HG03066 (cell line): ENCODE data around the gene MLLT1.

ENCODE experiments used
- ATAC-seq: cut with Tn5 transposase; IDR thresholded peaks from one replicate; pipeline ENCODE4 v1.9.1; 2021; ENCODE audit warnings: low read depth; ENCODE audit not compliant: unreplicated experiment

The MLLT1 gene

DNA sequence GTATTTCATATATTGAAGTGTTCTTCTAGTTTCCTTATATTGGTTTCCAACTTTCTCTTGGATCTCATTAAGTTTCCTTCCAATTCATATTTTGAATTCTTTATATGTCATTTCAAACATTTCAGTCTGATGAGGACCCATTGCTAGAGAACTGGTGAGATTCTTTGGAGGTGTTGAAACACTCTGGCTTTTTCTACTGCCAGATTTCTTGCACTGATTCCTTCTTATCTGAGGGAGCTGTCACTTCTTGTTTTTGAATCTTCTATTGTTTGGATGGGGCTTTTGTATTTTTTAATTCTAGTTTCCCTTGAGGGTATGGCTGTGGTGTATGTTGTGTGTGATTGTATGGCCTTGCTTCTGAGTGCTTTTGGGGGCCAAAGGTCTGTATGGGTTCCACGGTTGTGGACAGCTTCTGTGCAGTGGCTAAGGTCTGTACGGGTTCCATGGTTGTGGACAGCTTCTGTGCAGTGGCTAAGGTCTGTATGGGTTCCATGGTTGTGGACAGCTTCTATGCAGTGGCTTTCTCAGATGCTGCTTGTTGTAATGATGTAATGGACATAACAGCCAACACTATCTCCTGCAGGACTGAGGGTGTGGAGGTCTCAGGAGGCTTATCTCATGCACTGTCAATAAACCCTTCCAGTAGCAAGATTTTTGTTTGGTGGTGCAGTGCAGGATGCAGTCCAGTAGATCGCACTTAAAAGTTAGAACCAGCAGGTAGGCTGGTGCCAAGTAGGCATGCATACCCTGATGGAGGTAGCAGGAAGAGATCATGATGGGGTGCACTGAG lies 107.5 kb downstream of the MLLT1 start:
- no peak for ATAC-seq

DNA sequence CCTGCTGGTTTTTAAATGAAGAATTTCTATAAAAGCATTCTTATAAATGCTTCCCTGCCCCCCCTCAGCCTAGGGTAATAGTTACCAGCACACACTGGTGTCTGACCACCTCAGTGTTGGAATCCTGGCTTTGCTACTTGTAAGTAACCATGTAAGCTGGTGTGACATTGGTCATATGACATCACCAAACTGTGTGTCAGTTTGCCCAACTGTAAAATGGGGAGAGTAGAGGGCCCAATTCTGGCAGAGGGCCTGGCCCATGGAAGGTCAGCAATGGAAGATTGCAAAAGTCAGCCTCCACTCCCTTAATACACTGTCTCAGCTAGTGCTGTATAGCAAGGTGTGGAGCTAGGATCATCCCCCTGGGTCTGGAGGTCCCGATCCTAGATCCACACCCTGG lies 112.7 kb downstream of the MLLT1 start:
- ATAC-seq = no peak

DNA sequence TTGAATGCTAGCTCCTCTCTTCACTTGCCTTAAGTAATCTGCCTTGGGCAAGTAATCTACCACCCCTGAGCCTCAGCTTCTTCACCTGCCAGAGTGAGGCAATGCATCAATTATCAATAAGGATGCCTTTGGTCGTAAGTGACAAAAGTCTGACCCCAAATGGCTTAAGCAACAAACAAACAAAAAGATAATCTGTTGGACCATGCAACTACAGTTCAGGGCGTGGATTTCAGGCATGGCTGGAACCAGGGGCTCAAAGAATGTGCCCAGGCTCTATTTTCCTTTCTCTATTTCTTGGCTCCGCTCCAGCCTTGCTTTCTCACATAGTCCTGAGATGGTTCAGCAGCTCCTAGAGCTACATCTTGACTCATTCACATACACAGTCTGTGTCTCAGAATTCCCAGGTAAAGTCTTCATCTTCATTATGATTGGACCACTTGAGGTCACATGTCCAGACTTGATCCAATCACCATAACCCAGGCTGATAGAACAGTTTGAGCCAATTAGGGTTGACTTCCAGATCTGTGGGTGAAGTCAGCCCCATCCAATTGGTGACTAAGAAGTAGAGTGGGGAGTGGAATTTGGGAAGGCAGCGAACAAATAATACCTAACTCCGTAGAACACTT lies 114.8 kb downstream of the MLLT1 start:
- no peak for ATAC-seq

DNA sequence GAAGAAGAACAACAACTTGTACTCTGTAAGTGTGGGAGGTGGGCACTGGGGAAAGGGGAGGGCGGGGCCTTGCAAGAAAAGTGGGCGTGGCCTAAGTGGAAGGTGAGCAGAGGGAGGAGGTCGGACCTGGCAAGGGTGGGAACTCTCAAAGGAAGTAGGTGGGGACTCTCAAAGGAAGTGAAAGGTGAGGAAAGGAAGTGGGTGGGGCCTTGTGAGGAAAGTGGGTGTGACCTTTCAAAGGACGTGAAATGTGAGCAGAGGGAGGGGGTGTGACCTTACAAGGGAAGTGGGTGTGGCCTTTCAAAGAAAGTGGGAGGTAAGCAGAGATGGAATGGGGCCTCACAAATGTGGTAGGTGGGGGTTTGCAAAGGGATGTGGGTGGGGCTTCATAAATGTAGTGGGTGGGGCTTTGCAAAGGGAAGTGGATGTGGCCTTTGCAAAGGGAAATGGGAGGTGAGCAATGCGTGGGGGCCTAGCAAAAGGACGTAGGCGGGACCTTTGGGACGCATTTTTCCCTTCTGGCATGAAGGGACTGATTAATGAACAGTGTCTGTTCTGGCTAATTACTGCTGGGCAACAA lies 118.4 kb downstream of the MLLT1 start:
- ATAC-seq = no peak
